WTC11 (cell line): Measurements from ENCODE around the gene SLIT3. TPM values are rescaled to one million over a fixed set of nuclear protein-coding genes. Genes with fewer than 3 reads are reported as not detected.

ENCODE experiments used
- ATAC-seq: fragments of 200-7000 bp; cut with Tn5 transposase; 2 replicates; pipeline ENCODE4 v1.10.0; 2021; ENCODE audit warnings: mild to moderate bottlenecking, moderate library complexity
- CTCF ChIA-PET: fragments of 300-600 bp; sonication (Branson Sonifier 250); formaldehyde crosslinking; loops from one replicate; lab custom pipeline; 2021; ENCODE audit warnings: antibody characterized with exemption; lab: Charles Lee
- POLR2A ChIA-PET: fragments of 350-600 bp; sonication (Branson Sonifier 250); formaldehyde crosslinking; loops from one replicate; lab custom pipeline; 2021; ENCODE audit warnings: antibody characterized with exemption; lab: Charles Lee
- DNase-seq: peaks from one replicate; pipeline ENCODE4 v3.0.0; 2021; ENCODE audit warnings: low spot score
- H3K27ac Mint-ChIP-seq: 2 replicates; pipeline ENCODE4 v1.8.0; 2021; ENCODE audit warnings: mixed read lengths
- H3K27me3 Mint-ChIP-seq: 2 replicates; pipeline ENCODE4 v1.8.0; 2021; ENCODE audit warnings: low read depth, mild to moderate bottlenecking, moderate library complexity, mixed read lengths
- H3K36me3 Mint-ChIP-seq: 2 replicates; pipeline ENCODE4 v1.8.0; 2021; ENCODE audit warnings: mixed read lengths
- H3K4me1 Mint-ChIP-seq: 2 replicates; pipeline ENCODE4 v1.8.0; 2022; ENCODE audit warnings: mixed read lengths
- H3K4me3 Mint-ChIP-seq: 2 replicates; pipeline ENCODE4 v1.8.0; 2021; ENCODE audit warnings: mild to moderate bottlenecking, moderate library complexity, mixed read lengths
- H3K9me3 Mint-ChIP-seq: 2 replicates; pipeline ENCODE4 v1.8.0; 2021; ENCODE audit warnings: mixed read lengths
- EMX1 ChIP-seq: fragments of 250-450 bp; sonication (Bioruptor Pico); IDR thresholded peaks from 2 replicates; pipeline ENCODE4 v1.8.0; 2021; ENCODE audit warnings: mild to moderate bottlenecking
- FOXP1 ChIP-seq: sonication (generic); formaldehyde crosslinking; IDR thresholded peaks from 2 replicates; pipeline ENCODE4 v1.8.0; 2022; ENCODE audit warnings: missing genetic modification reagents, mild to moderate bottlenecking, moderate library complexity, borderline replicate concordance
- GRHL2 ChIP-seq: fragments of 250-450 bp; sonication (Bioruptor Pico); IDR thresholded peaks from 2 replicates; pipeline ENCODE4 v1.8.0; 2022; ENCODE audit warnings: mild to moderate bottlenecking, moderate library complexity; ENCODE audit not compliant: insufficient replicate concordance, severe bottlenecking
- GTF2I ChIP-seq: fragments of 250-450 bp; sonication (Bioruptor Pico); conservative IDR thresholded peaks from 2 replicates; pipeline ENCODE4 v1.4.0; 2021; ENCODE audit warnings: mild to moderate bottlenecking
- HMGA2 ChIP-seq: fragments of 250-450 bp; sonication (Bioruptor Pico); IDR thresholded peaks from 2 replicates; pipeline ENCODE4 v1.4.0; 2021; ENCODE audit warnings: mild to moderate bottlenecking, moderate library complexity
- IRF2 ChIP-seq: sonication (generic); formaldehyde crosslinking; IDR thresholded peaks from 2 replicates; pipeline ENCODE4 v1.8.0; 2022; ENCODE audit warnings: low read depth, missing genetic modification reagents, borderline replicate concordance
- JAZF1 ChIP-seq: fragments of 250-450 bp; sonication (Bioruptor Pico); IDR thresholded peaks from 2 replicates; pipeline ENCODE4 v1.9.0; 2021; ENCODE audit warnings: moderate library complexity, mild to moderate bottlenecking, inconsistent platforms
- KAT7 ChIP-seq: sonication (generic); formaldehyde crosslinking; IDR thresholded peaks from 2 replicates; pipeline ENCODE4 v1.8.1; 2023; ENCODE audit warnings: missing genetic modification reagents, mild to moderate bottlenecking, borderline replicate concordance
- NFATC4 ChIP-seq: fragments of 250-450 bp; sonication (Bioruptor Pico); IDR thresholded peaks from 2 replicates; pipeline ENCODE4 v1.9.0; 2021; ENCODE audit warnings: mild to moderate bottlenecking
- NFE2L1 ChIP-seq: sonication (generic); formaldehyde crosslinking; IDR thresholded peaks from 2 replicates; pipeline ENCODE4 v1.8.1; 2023; ENCODE audit warnings: missing genetic modification reagents
- NFYB ChIP-seq: sonication (generic); formaldehyde crosslinking; conservative IDR thresholded peaks from 2 replicates; pipeline ENCODE4 v1.8.0; 2022; ENCODE audit warnings: low read depth, missing genetic modification reagents
- NR1H2 ChIP-seq: sonication (generic); formaldehyde crosslinking; IDR thresholded peaks from 2 replicates; pipeline ENCODE4 v1.9.0; 2021; ENCODE audit warnings: mild to moderate bottlenecking, moderate library complexity, missing genetic modification reagents
- OVOL2 ChIP-seq: fragments of 250-450 bp; sonication (Bioruptor Pico); IDR thresholded peaks from 2 replicates; pipeline ENCODE4 v1.9.0; 2021; ENCODE audit warnings: mild to moderate bottlenecking, borderline replicate concordance
- PRRX2 ChIP-seq: fragments of 250-450 bp; sonication (Bioruptor Pico); IDR thresholded peaks from 2 replicates; pipeline ENCODE4 v1.8.0; 2021; ENCODE audit warnings: mild to moderate bottlenecking
- SMAD4 ChIP-seq: sonication (generic); formaldehyde crosslinking; IDR thresholded peaks from 2 replicates; pipeline ENCODE4 v1.8.0; 2022; ENCODE audit warnings: mild to moderate bottlenecking, missing genetic modification reagents
- ZNF232 ChIP-seq: sonication (generic); formaldehyde crosslinking; IDR thresholded peaks from 2 replicates; pipeline ENCODE4 v1.8.0; 2022; ENCODE audit warnings: mild to moderate bottlenecking, missing genetic modification reagents
- ZNF317 ChIP-seq: sonication (generic); formaldehyde crosslinking; IDR thresholded peaks from 2 replicates; pipeline ENCODE4 v1.8.1; 2023; ENCODE audit warnings: low read depth, mild to moderate bottlenecking, moderate library complexity, missing genetic modification reagents, borderline replicate concordance
- ZNF532 ChIP-seq: fragments of 250-450 bp; sonication (Bioruptor Pico); IDR thresholded peaks from 2 replicates; pipeline ENCODE4 v1.9.0; 2021; ENCODE audit warnings: mild to moderate bottlenecking, borderline replicate concordance
- ZSCAN18 ChIP-seq: fragments of 250-450 bp; sonication (Bioruptor Pico); IDR thresholded peaks from 2 replicates; pipeline ENCODE4 v2.1.2; 2022; ENCODE audit warnings: mild to moderate bottlenecking, moderate library complexity
- total RNA-seq: library from RNA; stranded (reverse); gene quantifications from 3 replicates; pipeline ENCODE4 v1.2.3, GENCODE V29; 2021
- TF ChIP-seq, protein P1 (sequence below): sonication (generic); formaldehyde crosslinking; IDR thresholded peaks from 2 replicates; pipeline ENCODE4 v1.8.1; 2023; ENCODE audit warnings: mild to moderate bottlenecking, missing genetic modification reagents, moderate library complexity
- TF ChIP-seq, protein P2 (sequence below): fragments of 250-450 bp; sonication (Bioruptor Pico); conservative IDR thresholded peaks from 2 replicates; pipeline ENCODE4 v1.9.0; 2021; ENCODE audit warnings: mild to moderate bottlenecking
- TF ChIP-seq, protein P3 (sequence below): sonication (generic); formaldehyde crosslinking; IDR thresholded peaks from 2 replicates; pipeline ENCODE4 v1.8.1; 2022; ENCODE audit warnings: low read depth, mild to moderate bottlenecking, moderate library complexity, missing genetic modification reagents, borderline replicate concordance
- TF ChIP-seq, protein P4 (sequence below): sonication (generic); formaldehyde crosslinking; IDR thresholded peaks from 2 replicates; pipeline ENCODE4 v1.8.0; 2022; ENCODE audit warnings: mild to moderate bottlenecking, missing genetic modification reagents

SLIT3 gene
- total RNA-seq, 1 experiment from 2014 or later: 1.9 TPM

DNA sequence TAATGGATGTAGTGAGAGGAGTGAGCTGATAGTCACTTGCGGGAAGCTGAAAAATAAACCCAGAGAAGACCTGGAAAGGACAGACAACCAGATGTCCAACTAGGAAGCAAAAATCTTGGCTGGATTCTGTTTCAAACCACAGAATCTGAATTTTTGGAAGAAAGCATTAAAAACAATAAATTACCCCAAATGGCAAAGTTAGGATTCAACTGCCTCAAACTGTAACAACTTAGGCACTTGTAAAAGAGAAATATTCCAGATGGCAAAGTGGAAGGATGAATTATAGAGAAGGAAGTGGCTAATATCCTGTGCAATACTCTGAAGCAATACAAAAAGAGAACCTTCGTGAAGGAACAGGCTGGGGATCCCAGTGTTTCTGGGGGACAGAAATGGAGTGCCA, 46.8 kb upstream of the SLIT3 start (continued):
- TF ChIP-seq ZNF532 (no peak), IRF2 (CRISPR knock-in tag) (no peak), JAZF1 (no peak), ZNF317 (CRISPR knock-in tag) (no peak), SMAD4 (no peak)

DNA sequence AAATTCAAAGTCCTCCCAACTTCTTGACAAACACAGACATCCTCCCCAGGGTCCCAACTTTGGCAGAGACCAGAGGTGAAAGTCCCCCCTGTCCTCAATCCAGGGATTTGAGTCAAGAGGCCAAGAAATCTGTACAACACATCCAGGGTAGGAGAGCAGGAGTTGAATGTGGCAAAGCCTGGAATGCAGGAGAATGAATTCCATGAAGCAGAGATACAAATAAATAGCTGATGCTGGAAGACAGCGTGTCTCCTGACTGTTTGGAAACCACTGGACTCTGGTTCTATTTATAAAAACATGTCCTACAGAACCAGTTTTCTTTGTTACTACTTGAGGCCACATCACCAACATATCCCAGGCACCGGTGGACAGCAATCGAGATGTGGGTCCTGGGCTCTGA, 43.7 kb upstream of the SLIT3 start:
- H3K27ac Mint-ChIP-seq: no peak overlapping the region

More for the DNA sequence above, 43.7 kb upstream of the SLIT3 start:
- no peak for DNase-seq
- H3K36me3 Mint-ChIP-seq: no peaks in the 10 kb centered on the region
- ATAC-seq: no peak
- H3K4me3 Mint-ChIP-seq: no peak overlapping the region
- POLR2A ChIA-PET: no interaction called here
- H3K27me3 Mint-ChIP-seq: no peaks in the 10 kb centered on the region; the same call in 1 of the 2 replicates
- no peak for TF ChIP-seq FOXP1 (CRISPR knock-in tag)
- TF ChIP-seq NFYB (CRISPR knock-in tag): no peak
- TF ChIP-seq, protein P1, sequence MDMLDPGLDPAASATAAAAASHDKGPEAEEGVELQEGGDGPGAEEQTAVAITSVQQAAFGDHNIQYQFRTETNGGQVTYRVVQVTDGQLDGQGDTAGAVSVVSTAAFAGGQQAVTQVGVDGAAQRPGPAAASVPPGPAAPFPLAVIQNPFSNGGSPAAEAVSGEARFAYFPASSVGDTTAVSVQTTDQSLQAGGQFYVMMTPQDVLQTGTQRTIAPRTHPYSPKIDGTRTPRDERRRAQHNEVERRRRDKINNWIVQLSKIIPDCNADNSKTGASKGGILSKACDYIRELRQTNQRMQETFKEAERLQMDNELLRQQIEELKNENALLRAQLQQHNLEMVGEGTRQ: no peak
- TF ChIP-seq OVOL2 (CRISPR knock-in tag): no peak
- TF ChIP-seq NFE2L1 (CRISPR knock-in tag): no peak
- TF ChIP-seq ZNF317 (CRISPR knock-in tag): no peak
- TF ChIP-seq, protein P2, sequence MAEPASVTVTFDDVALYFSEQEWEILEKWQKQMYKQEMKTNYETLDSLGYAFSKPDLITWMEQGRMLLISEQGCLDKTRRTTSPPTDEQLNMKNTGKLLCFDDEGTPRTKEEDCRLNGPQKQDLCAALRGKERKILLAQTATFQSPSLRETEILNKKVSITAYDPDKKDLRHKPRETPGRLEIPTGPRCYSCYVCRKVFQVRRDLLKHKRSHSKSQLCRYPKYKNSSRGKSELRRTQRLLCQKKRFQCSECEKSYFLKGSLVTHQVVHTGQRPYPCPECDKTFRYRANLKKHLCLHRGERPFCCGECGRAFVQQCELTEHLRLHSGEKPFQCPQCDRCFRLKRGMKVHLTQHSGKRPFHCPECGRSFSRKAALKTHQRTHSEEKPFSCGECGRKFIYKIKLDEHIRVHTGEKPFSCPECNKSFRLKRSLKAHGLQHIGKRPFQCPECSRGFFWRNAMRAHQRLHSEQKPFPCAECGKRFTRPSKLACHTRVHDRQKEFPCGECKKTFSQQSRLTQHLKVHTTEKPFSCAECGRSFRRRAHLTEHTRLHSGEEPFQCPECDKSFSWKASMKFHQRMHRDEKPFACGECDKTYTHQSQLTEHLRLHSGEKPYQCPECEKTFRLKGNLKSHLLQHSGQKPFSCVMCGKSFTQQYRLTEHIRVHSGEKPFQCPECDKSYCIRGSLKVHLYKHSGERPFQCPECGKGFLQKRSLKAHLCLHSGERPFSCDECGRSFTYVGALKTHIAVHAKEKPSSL (CRISPR knock-in tag): no peak
- TF ChIP-seq ZSCAN18 (CRISPR knock-in tag): no peak
- TF ChIP-seq, protein P3, sequence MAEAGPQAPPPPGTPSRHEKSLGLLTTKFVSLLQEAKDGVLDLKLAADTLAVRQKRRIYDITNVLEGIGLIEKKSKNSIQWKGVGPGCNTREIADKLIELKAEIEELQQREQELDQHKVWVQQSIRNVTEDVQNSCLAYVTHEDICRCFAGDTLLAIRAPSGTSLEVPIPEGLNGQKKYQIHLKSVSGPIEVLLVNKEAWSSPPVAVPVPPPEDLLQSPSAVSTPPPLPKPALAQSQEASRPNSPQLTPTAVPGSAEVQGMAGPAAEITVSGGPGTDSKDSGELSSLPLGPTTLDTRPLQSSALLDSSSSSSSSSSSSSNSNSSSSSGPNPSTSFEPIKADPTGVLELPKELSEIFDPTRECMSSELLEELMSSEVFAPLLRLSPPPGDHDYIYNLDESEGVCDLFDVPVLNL (CRISPR knock-in tag): no peak
- TF ChIP-seq, protein P4, sequence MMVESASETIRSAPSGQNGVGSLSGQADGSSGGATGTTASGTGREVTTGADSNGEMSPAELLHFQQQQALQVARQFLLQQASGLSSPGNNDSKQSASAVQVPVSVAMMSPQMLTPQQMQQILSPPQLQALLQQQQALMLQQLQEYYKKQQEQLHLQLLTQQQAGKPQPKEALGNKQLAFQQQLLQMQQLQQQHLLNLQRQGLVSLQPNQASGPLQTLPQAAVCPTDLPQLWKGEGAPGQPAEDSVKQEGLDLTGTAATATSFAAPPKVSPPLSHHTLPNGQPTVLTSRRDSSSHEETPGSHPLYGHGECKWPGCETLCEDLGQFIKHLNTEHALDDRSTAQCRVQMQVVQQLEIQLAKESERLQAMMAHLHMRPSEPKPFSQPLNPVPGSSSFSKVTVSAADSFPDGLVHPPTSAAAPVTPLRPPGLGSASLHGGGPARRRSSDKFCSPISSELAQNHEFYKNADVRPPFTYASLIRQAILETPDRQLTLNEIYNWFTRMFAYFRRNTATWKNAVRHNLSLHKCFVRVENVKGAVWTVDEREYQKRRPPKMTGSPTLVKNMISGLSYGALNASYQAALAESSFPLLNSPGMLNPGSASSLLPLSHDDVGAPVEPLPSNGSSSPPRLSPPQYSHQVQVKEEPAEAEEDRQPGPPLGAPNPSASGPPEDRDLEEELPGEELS (CRISPR knock-in tag): no peak
- no peak for TF ChIP-seq NFATC4 (CRISPR knock-in tag)
- no peak for TF ChIP-seq NR1H2 (CRISPR knock-in tag)
- TF ChIP-seq GRHL2: no peak
- no peak for TF ChIP-seq HMGA2 (CRISPR knock-in tag)
- TF ChIP-seq JAZF1: no peak
- no peak for TF ChIP-seq KAT7 (CRISPR knock-in tag)
- no peak for TF ChIP-seq GTF2I (CRISPR knock-in tag)
- no peak for TF ChIP-seq EMX1
- no peak for TF ChIP-seq PRRX2 (CRISPR knock-in tag)
- no peak for TF ChIP-seq ZNF232 (CRISPR knock-in tag)
- TF ChIP-seq, all 79 proteins: peak for 0
- CTCF ChIA-PET: no interaction called here
- Mint-ChIP-seq H3K9me3 (no peaks in the 10 kb centered on the region), H3K4me1 (no peaks in the 10 kb centered on the region)
